Uterus (tissue), 2 donors: Measurements from ENCODE around the gene DBF4.

ENCODE experiments used
- POLR2A ChIP-seq, 2 donors: fragments of 450-650 bp; IDR thresholded peaks; one replicate each; pipeline ENCODE4 v1.6.1; 2016; ENCODE audit warnings: antibody characterized with exemption in 2 of 2, mild to moderate bottlenecking in 1 of 2, moderate library complexity in 1 of 2
- TF ChIP-seq, protein P1 (sequence below), 4 experiments: fragments of 200-600 bp in 2 of 4; fragments of 450-650 bp in 2 of 4; sonication (generic) in 2 of 4; IDR thresholded peaks; one replicate each; pipeline ENCODE4 v1.5.1; 2016 to 2019; ENCODE audit warnings: antibody characterized with exemption in 4 of 4, mild to moderate bottlenecking in 2 of 4, moderate library complexity in 1 of 4

DNA sequence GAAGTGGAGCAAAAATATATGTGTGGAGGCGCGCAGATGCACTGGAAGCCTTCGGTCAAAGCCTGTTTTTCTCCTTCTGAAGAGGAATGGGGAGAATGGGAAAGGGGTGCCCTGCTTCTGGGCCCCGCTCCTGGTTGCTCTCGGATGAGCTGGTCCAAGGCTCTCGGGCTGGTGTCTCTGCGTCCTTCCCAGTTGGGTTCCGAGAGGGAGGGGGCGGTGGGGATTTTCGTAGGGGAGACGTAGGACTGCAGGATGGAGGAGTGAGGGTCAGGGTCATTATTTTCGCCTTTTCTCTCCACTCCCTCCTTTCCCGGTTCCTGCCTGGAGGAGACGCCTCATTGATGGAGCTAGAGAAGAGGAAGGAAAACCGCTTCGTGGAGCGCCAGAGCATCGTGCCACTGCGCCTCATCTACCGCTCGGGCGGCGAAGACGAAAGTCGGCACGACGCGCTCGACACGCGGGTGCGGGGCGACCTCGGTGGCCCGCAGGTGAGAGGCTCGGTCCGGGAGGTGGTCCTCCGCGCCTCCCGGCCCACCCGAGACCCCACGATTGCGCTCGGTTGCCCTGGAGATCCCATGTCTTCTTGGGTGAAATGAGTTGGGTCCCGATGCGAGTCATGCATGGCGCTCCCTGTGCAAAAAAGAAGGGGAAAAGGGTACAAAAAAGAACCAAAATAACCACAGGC, 58.5 kb downstream of the DBF4 start:
- TF ChIP-seq, protein P1, sequence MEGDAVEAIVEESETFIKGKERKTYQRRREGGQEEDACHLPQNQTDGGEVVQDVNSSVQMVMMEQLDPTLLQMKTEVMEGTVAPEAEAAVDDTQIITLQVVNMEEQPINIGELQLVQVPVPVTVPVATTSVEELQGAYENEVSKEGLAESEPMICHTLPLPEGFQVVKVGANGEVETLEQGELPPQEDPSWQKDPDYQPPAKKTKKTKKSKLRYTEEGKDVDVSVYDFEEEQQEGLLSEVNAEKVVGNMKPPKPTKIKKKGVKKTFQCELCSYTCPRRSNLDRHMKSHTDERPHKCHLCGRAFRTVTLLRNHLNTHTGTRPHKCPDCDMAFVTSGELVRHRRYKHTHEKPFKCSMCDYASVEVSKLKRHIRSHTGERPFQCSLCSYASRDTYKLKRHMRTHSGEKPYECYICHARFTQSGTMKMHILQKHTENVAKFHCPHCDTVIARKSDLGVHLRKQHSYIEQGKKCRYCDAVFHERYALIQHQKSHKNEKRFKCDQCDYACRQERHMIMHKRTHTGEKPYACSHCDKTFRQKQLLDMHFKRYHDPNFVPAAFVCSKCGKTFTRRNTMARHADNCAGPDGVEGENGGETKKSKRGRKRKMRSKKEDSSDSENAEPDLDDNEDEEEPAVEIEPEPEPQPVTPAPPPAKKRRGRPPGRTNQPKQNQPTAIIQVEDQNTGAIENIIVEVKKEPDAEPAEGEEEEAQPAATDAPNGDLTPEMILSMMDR (IDR thresholded peaks at IDR 0.05), result no peak
- no peak for TF ChIP-seq POLR2A (IDR thresholded peaks at IDR 0.05)
